Colon (tissue), 2 donors: ENCODE data around the gene CBX2.

Source experiments
- FAIRE-seq: peaks from 2 replicates; lab custom pipeline; 2012; peaks lifted over from hg19 to GRCh38; lab: Jason Lieb, UNC
- donor health status: control.
- donor health status: control.

CBX2 gene

DNA sequence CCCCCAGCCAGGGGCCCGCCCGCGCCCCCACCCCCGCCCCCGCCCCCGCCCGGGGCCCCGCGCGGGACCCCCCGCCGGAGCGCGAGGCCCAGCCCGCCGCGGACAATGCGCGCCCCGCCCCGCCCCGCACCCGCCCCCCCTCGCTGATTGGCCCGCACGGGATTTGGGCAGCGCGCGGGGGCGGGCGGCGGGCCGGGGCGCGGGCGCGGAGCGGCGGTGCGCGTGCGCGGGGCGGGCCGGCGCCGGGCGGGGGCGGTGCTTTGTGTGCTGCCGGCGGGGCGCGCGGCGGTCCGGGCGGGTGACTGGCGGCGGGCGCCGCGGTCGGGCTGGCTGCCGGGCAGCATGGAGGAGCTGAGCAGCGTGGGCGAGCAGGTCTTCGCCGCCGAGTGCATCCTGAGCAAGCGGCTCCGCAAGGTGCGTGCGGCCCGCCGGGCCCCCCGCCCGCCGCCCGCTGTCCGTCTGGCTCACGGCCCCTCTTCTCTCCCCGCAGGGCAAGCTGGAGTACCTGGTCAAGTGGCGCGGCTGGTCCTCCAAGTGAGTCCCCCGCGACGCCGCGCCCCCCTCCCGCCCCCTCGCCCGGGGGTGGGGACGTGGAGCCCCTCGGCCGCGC, at the start of gene CBX2:
Gene CBX2 (plus strand): TSS at position 255 of the 610 bp plus-strand sequence. CDS start 88 bp downstream, at position 343.
- no peak for FAIRE-seq

DNA sequence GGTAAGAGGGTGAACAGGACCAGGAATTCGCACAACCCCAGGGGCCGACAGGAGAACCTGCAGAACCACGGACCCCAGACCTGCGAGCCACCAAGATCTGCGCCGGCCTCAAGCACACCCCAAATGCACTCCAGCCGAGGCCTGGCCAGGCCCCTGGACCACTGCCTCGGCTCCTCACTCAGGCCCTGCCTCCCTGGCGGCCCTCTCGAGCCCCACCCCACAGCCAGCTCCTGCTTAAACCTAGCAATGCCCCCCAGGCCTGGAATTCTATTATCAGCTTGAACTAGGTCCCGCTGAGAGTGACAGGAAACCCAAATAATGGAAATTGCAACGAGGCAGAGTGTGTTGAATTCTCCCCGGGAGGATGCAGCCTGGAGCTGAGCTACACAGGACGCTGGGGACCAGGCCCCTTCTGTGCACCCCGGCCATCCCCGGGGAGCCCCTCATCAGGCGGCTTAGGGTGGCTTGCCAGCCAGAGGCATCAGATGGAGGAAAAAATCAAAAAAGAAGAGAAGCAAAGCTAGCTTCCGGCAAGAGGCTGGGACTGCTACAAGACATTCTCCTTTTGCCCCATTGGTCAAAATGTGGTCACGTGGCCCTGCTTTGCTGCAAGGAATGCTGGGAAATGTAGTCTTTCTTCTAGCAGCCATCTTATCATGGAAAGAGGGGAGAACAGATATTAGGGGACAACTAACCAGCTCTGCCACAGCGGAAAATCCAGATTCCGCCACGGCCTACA, 49.6 kb upstream of the CBX2 start:
- no peak for FAIRE-seq

DNA sequence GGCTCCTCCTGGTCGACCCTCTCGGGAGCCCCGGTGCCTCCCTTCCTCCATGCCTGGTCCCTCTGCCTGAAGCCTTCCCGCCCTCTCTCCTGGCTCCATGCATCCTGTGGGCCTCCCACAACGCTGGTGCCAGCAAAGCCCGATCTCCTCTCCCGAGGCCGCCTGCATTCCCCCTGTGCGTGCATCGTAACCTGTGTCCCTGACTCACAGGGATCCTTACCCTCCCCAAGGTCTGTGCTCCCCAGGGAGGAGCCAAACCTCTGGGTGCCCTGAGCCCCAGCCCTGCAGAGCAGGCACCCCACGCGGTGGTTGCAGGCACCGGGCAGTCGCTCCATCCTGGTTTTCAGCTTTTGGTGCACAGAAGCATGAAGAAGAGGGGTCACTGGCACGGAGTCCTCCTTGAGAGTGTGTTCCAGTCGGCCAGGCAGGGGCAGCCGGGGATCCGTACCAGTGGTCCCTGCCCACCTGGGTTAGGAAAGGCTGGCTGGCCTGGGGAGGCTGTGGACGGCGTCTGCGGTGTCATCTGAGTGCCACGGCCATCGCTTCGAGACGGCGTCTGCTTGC, 49.0 kb upstream of the CBX2 start:
- FAIRE-seq = no peak

DNA sequence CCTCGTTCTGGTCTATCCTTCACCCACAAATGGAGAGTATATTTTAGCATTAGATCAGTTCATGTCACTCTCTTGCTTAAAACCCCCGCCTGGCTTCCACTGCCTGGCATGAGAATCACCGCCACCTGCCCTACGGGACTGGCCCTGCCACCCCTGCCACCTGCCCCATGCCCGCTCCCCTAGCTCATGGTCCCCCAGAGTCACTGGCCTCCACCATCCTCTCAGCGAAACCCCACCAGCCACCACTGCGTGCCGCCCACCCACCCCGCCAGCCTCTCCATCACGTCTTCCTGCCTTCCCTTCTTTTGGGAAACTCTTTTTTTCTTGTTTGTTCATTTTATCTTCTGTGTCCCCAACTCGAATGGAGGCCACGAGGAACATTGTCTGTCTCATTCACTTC, 48.2 kb upstream of the CBX2 start:
- no peak for FAIRE-seq

DNA sequence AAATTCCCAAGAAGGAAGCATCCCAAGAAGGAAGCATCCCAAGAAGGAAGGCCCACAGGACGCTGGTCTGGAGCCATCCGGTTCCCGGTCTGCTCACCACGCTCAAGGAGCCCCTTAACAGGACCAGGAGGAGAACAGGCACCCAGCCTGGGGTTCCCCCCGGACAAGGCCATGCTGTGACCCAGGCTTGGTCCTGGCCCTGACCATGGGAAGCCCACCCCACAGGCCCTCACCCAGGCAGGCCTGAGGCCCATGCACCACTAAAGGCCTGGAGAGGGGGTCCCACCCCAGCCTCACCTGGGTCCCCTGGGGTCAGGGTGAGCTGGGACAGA, 47.5 kb upstream of the CBX2 start:
- no peak for FAIRE-seq

DNA sequence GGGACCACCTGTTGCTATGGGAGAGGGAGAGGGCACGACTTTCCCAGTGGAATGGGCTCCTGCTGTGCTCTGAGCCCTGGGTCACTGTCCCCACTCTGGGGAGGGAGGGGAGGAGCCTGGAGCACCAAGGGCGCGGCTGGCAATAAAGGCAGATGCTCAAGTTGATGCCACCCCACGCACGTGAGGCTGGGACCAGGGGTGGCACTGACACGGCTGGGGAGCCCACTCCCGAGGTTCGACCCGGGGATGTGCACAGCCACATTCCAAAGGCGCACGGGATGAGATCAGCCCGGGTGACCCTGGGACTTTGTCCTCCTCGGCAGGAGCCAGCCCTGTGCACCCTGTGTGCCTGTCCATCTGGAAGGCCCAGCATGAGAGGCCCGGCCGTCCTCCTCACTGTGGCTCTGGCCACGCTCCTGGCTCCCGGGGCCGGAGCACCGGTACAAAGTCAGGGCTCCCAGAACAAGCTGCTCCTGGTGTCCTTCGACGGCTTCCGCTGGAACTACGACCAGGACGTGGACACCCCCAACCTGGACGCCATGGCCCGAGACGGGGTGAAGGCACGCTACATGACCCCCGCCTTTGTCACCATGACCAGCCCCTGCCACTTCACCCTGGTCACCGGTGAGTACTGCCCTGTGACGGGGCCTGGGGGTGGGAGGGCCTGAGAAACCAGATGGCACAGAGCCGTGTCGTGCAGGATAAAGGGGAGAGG, 47.0 kb upstream of the CBX2 start, which contains the start of gene ENPP7:
Gene ENPP7 (plus strand): TSS at position 175 of the 715 bp plus-strand sequence. CDS start 197 bp downstream, at position 372.
- FAIRE-seq = no peak

DNA sequence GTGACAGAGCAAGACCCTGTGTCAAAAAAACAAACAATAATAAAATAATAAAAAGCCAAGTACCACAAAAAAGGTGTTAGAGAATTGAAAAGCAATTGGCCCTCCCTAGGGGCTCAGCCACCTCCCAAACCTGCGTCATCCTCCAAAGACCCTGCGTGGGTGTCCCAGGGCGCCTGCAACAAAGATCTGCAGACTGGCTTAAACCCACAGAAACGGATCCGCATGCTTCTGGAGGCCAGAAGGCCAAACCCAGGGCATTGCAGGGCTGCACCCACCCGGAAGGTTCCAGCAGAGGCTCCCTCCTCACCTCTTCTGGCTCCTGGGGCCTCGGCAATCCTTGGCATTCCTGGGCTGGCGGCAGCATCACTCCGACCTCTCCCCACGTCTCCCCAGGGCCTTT, 45.7 kb upstream of the CBX2 start:
- no peak for FAIRE-seq

DNA sequence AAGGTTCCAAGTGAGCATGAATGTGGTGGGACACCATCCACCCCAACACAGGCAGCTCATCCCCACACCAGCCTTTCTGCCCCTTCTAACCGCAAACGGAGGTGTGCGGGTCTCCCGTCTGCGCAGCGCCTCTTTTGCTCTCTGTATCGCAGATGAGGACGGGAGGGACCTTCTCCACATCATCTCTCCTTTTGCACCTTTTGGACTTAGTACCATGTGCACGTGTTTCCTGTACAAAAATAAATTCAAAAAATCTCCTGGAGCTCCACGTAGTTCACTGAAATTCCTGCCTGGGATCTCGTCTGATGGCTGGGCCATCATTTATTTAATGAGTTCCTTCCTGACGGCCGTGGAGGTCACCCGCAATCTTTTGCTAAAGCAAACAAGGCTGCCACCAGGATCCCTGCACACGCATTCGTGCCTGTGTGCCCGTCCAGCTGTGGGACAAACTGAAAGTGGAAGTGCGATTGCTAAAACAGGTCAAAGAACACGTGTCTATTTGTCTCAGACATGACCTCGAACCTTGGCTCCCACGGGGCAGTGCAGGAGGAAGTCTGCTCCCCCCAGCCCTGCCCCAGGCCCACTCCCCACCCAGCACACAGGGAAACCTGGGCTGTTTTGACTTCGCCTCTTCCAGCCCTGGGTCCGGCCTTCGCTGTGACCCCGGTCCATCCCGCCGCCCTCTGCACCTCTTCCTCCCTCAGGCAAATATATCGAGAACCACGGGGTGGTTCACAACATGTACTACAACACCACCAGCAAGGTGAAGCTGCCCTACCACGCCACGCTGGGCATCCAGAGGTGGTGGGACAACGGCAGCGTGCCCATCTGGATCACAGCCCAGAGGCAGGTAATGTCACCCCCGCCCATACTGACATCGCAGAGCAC, 44.9 kb upstream of the CBX2 start:
- FAIRE-seq = no peak

DNA sequence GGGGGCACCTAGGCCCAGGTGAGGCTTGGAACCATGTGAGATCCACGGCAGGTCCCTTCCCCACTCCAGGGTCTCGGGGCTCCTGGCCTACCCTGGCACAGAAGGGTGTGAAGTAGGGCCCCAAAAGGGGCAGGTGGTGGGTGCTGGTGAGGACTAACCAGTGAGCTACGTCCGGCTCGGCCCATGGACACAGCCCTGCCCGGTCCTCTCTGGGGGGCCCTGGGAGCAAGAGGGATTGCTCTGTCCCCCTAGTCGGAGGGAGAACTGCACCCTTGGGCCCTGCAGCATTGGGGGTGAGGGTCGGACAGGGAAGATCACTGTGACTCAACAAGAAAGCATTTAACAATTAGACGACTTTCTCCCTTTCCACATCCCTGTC, 44.3 kb upstream of the CBX2 start:
- no peak for FAIRE-seq

DNA sequence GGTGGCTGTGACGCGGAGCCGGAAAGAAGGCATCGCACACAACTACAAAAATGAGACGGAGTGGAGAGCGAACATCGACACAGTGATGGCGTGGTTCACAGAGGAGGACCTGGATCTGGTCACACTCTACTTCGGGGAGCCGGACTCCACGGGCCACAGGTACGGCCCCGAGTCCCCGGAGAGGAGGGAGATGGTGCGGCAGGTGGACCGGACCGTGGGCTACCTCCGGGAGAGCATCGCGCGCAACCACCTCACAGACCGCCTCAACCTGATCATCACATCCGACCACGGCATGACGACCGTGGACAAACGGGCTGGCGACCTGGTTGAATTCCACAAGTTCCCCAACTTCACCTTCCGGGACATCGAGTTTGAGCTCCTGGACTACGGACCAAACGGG, 42.9 kb upstream of the CBX2 start:
- FAIRE-seq = no peak

DNA sequence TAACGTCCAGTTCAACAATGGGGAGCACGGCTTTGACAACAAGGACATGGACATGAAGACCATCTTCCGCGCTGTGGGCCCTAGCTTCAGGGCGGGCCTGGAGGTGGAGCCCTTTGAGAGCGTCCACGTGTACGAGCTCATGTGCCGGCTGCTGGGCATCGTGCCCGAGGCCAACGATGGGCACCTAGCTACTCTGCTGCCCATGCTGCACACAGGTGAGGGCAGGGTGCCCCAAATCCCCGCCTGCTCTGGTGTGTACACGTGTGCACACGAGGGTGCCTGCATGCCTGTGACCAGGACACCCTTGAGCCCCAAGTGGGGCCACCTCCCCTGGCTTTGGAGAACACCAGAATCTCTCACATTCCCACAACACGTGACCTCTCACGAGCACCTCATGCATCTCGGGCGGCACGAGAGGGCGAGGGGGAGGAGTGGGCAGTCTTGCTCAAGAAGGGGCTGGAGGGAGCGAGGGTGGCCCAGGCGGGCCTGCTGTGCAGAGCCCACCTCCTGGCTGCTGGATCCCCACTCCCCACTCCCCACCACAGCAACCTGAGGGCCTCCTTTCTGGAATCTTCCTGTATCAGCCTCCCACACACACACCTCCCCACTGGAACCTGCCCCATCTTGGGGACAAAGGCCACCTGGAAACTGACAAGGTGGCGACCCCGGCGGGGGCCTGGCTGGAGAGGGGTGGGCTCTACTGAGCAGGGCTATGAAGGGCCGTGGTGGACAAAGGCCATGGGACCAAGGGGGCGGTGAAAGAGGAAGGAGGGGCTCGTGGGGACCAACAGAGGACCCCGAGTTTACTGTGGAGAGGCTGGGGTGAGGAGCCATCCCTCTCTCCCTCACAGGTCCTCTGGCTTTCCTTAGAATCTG, 40.7 kb upstream of the CBX2 start:
- no peak for FAIRE-seq

DNA sequence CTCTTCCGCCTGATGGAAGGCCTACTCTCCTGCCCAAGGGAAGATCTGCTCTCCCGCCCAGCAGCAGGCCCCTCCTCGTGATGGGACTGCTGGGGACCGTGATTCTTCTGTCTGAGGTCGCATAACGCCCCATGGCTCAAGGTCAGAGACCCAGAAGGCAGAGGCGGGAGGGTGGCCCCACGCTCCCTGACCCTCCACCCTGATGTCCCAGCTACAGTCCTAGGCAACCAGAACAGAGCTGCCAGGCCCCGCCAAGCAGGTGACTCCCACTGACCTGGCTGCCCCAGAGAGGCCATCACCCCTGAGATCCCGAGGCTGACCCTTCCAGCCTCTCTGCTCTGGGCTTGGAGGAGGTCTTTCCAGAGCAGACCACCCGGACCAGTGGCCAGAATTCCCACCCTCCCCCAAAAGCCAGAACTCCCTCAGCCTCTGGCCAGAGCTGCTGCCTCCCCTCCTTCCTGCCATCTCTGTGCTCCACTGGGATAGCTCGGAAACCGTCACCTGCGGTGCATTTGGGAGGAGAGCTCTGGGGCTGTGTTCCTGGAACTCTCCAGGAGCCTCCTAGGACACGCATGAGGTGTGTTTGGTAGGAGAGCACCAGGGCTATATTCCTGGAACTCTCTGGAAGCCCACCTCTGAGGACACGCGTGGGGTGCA, 39.9 kb upstream of the CBX2 start:
- no peak for FAIRE-seq

DNA sequence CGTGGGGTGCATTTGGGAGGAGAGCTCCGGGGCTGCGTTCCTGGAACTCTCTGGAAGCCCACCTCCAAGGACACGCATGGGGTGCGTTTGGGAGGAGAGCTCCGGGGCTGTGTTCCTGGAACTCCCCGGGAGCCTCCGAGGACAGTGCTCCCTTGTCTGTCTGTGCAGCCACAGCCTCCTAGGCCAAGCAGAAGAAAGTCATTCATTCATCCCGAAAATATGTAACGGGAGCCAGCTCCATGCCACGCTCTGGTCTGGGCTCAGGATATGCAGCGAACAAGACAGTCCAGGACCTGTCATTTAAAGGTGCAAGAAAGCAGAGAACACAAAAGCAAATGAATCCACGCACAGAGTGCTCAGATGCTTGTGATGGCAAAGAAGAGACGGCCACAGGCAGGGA, 39.3 kb upstream of the CBX2 start:
- no peak for FAIRE-seq

DNA sequence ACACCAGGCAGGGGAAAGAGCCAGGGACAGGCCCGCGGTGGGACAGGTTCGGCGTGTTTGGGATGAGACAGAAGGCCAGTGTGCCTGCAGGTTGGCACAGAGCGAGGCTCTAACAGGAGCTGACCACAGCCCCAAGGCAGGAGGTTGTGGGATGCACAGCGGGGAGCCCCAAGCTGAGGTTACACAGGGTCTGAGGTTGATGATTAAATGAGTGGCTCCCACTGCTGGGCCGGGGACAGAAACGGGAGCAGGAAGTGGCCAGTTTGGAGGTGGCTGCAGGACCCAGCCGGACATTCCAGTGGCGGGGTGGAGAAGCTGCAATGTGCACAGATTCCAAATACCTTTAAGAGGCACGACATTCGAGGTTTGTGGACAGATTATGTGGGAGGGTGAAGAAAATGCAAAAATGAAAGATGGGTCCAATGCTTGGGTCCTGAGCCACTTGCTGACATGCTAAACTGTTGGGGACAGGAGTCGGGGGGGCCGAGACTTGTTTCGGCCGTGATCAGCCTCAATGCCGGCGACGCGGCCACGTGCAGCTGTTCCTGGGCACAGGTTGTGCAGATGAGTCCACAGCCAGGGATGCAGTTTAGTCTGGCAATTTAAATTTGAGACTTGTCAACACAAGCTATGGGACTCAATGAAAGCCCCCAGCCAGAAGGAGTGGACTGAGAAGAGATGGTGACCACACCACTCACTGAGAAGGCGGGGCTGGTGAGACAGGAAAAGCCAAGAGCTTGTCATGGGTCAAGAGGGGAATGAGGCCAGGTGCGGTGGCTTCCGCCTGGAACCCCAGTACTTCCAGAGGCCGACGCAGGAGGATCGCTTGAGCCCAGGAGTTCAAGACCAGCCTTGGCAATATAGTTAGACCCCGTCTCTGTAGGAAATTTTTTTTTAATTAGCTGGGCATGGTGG, 38.5 kb upstream of the CBX2 start:
- no peak for FAIRE-seq

DNA sequence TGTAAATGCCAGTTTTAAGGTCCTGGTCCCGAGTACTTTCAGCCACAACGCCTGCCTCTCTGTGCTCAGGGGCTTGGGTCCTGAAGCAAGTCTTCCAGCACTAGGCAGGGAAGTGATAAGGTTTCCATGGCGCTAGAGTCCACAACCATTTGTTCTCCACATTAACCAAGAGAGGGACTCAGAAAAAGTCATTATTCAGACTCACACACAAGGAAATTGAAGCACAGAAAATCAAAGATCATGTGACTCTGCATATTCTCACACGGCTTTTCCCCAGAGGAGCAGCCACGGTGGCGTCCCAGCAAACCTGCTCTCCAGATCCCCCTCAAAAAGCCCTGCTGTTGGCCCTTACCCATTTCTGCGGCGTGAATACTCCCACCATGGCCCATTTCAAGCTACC, 37.5 kb upstream of the CBX2 start:
- no peak for FAIRE-seq

DNA sequence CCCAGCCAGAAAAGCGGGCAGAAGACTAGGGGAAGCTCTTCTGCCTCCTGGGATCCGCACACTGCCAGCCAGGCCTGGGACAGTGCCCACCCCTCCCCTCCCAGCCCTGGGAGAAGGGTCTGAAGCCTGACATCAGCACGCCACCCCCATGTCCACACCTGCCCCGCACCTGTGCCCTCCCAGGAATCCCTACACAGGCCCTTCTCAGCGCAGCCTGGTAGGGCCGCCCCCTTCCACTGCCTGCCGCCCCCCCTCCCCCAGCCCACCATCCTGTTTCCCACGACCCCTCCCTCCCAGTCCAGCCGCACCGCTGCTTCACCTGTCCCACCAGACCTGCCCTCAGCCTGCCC, 36.6 kb upstream of the CBX2 start:
- no peak for FAIRE-seq

DNA sequence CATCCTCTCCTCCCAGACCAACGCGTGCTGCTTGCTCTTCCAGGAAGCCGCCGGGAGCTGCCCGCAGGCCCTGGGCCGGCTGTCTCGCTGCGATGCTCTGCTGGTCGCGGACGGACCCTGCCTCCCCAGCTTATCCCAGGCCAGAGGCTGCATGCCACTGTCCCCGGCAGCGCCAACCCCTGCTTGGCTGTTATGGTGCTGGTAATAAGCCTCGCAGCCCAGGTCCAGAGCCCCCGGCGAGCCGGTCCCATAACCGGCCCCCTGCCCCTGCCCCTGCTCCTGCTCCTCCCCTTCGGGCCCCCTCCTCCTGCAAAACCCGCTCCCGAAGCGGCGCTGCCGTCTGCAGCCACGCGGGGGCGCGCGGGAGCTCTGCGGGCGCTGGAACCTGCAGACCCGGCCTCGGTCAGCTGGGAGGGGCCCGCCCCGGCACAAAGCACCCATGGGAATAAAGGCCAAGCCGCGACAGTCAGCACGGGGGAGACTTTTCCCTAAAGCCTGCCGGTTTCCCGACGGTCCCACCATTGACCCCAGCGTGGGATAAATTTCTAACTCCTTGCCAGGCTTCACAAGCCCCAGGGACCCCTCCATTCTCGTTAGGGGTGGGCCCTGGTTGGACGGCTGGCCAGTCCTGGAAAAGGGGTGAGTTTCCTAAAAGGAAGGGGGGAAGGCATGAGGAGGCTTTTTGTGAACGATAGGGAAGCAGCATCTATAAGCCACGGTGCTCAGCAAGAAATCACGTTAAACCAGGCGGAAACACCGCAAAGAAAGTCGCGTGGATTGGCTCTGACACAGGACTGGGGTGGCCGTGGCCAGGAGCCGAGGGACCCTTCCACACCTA, 36.0 kb upstream of the CBX2 start:
- FAIRE-seq = no peak

DNA sequence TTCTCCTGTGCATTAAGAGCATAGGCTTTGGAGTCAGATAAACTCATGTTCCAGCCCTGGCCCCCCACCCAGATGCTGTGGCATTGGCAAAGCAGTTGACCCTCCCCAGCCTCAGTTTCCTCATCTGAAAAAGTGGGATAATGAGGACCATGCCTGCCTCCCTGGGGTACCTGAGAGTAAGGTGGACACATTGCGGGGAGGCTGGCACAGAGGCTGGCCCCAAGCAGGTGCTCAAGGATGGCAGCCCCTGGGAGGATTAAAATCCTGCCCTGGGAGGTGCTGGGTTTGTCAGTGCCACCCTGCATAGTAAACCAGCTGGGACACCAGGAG, 35.4 kb upstream of the CBX2 start:
- FAIRE-seq = no peak

DNA sequence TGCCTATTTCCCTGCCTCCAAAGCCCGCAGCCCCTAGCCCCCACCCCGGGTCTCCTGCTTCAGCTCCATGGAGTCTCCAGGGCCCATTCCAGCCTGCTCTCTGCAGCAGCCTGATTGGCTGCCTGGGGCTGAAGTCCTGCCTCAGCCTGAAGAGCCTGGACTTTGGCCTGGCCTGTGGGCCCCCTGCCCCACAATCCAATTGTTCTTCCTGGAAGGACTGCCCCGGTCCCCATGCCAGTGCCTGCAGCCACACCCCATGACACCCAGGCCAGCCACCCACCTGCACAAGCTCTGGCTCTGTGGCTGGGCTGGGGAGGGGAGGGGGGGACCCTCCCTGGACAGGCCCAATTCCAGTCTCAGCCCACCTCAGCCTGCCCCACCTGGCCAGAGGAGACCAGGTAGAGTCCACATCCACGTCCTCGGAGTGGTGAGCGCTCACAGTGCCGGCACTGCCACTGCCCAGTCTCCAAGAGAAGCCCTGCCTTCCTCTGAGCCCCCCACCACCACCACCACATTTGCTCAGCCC, 34.9 kb upstream of the CBX2 start:
- FAIRE-seq = no peak
